ENCODE results near the gene ZSCAN22. TPM values are rescaled to one million over a fixed set of nuclear protein-coding genes. Genes with fewer than 3 reads are reported as not detected.
"Not testable (repeated sequence)": the region's sequence is repeated elsewhere in the genome, so short reads cannot be mapped to it uniquely, and the experiment has no call there.

Gene ZSCAN22
- total RNA-seq, 1 donor from 2014 or later: 4.9 TPM

DNA sequence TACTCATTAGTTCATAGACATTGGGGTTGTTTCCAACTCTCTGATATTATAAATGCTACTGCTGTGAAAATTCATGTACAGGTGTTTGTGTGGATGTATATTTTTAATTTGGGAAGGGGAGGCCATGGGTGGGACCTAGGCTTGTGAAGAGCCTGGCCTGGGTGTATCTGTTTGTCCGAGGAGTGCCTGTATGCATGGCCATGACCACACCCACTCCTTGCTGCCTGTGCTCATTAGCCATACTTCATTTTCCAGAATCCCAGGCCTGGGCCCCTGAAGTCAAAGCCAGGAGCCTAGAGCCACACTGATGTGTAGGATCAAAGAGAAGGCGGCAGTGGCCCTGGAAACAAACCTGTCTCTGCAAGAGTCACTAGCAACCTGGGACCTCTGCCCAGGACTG lies 11.2 kb upstream of the ZSCAN22 start:
- intact Hi-C loops (cut with micrococcal nuclease): no loop called here

DNA sequence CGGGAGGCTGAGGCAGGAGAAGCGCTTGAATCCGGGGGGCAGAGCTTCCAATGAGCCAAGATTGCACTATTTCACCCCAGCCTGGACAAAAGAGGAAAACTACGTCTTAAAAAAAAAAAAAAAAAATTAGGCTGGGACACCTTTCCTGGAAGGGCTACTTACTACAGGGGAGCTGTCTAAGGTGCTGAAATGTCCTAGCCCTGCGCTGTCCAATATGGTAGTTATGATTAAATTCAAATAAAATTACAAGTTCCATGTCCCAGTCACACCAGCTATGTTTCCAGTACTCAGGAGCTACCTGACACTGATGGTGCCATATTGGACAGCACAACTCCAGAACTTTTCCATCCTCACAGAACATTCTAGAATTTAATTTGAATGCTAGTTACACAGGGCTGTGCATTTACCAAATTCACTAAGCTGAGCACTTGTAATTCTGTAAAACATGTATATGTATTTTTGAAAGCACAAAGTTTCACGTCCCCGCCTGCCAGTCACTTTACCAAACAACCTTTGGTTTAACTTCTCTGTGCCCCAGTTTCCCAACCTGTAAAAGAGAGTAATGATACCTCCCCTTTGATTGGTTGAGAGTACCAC lies 9.2 kb upstream of the ZSCAN22 start:
- intact Hi-C loops (cut with micrococcal nuclease): no loop called here

DNA sequence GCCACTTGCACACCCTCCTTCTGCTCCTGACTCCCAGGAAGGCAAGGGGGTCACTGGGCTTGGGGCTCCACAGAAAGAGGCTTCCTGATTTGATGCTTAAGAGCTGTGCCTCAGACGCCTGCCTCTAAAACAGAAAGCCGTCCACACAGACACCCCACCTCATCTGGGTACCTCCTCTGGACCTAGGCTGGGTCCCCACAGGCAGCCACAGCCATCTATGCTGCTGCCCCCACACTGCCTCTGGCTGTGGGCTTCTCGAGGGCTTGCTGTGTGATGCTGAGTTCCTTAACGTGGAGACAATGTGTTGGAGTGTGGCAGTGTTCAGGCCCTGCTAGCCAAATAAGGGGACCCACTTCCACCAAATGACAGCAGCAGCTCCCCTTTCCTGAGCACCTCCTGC lies 8.5 kb upstream of the ZSCAN22 start:
- intact Hi-C loops (cut with micrococcal nuclease): no loop called here

DNA sequence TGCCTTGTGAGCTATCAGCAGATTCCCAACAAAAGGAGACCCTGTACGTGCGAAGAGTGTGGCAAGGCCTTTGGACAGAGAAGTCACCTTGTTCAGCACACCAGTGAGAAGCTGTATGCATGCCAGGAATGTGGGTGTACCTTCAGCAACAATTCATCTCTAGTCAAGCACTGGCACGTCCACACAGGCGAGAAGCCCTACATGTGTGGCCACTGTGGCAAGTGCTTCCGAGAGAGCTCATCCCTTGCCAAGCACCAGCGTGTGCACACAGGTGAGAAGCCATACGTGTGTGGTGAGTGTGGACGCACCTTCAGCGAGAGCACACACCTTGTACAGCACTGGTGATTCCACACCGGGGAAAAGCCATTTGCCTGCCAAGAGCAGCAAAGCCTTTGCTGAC lies 7.6 kb upstream of the ZSCAN22 start:
- intact Hi-C loops (cut with micrococcal nuclease): no loop called here

DNA sequence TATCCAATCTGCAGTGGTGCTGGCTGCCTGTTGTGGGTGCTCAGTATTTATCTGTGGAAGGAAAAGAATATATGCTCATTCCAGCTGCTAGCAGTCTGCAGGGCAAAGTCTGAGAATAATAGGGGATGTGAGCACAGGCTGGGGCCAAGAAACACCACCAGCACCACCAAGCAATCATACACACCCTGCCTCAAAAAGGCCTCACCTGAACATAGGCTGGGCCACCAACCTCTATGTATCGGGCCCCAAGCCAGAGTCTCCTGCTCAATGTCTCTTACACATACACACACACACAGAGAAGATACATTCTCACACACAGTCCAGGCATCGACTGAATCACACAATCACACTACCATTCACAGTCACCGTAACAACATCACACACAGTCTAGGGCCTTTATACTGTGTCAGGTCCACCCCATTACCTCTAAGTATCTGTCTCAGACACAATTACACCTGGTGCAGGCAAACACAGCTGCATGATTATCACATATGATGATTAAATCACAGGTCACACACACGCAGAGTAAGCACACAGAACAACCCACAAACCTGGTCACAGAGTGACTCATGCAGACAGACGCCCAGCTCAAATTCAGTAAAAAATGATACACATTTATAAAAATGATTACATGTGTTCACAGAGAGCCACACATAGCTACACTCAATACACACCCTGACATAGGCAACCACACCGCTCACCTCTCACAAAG lies 1.3 kb upstream of the ZSCAN22 start:
- intact Hi-C loops (cut with micrococcal nuclease): loop anchor here (1.0 to 2.0 kb wide), 13 partner anchors 20 to 506 kb away; partner anchors contain the start of genes ERVK3-1, TRIM28, ZBTB45 and ZNF132

DNA sequence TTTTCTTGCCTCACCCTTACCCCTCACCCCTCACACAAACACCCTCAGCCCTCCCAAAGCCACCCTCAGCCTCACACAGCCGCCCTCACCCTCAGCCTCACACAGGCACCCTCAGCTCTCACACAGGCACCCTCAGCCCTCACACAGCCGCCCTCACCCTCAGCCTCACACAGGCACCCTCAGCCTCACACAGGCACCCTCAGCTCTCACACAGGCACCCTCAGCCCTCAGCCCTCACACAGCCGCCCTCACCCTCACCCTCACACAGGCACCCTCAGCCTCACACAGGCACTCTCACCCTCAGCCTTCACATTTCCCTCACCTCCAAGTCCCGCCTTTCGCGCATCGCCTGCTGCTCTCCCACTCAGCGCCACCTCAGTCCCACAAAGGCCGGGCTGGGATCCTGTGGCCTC lies 287 bp upstream of the ZSCAN22 start:
- intact Hi-C loops (cut with micrococcal nuclease): loop anchor here (1.0 to 2.0 kb wide), 13 partner anchors 21 to 507 kb away; partner anchors contain the start of genes ERVK3-1, TRIM28, ZBTB45 and ZNF132

DNA sequence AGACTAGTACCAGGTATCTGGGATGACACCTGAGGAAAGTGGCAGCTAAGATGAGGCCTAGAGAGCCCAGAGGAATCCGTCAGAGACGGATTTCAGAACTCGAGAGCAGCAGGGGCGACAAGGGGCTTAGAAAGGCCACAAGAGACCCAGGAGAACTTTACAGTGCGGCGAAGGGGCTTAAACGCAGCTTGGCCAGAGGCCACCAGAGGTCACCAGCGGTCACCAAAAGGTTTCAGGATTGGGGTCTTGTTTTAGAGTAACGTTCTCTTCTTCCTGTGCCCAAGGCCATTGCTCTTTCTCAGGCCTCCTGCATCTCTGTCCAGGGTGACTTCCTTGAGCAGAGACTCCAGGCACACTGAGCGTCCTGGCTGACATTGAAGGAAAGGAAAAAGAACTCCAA lies 2.2 kb downstream of the ZSCAN22 start:
- intact Hi-C loops (cut with micrococcal nuclease): loop anchor here (1.0 kb wide), 1 partner anchor 24 kb away; the partner anchor contains the start of gene A1BG

DNA sequence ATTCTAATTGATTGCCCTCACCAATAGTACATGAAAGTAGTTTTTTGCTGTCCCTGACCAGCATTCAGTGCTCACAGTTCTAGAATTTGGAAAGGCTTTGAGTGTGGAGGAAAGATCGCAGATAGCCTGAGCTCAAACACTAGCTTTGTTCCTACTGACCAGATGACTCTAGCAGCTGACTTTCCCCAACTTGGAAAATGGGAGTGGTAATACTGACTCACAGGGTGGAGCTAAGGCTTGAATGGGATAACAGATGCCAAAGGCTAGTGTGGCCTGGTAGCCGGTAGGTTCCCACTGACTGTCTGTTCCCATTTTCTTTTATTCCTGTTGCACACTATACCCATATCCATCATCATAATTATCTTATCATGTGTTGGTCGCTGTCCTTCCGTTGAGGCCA lies 3.7 kb downstream of the ZSCAN22 start:
- intact Hi-C loops (cut with micrococcal nuclease): no loop called here

DNA sequence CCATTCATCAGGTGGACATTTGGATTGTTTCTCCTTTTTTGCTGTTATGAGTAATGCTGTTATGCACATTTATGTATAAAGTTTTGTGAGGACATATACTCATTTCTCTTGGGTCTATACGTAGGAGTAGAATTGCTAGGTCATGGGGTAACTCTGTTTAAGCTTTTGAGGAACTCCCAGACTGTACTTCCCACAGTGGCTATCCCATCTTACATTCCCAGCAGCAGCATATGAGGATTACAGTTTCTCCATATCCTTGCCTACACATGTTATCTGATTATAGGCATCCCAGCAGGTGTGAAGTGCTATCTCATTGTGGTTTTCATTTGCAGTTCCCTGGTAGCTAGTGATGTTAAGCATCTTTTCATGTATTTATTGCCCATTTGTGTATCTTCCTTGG lies 5.9 kb downstream of the ZSCAN22 start:
- intact Hi-C loops (cut with micrococcal nuclease): no loop called here

DNA sequence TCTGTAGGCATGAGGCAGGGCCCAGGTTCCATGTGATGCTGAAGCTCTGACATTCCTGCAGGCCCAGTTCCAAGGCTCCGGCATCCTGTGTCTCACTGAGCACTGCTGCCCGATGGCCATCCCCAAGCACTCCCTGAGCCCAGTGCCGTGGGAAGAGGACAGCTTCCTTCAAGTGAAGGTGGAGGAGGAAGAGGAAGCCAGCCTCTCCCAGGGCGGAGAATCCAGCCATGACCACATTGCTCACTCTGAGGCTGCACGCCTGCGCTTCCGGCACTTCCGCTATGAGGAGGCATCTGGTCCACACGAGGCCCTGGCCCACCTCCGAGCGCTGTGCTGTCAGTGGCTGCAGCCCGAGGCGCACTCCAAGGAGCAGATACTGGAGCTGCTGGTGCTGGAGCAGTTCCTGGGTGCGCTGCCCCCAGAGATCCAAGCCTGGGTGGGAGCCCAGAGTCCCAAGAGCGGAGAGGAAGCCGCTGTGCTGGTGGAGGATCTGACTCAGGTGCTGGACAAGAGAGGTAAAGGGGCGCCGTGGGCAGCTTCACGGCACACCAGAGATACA lies 8.0 kb downstream of the ZSCAN22 start:
- intact Hi-C loops (cut with micrococcal nuclease): no loop called here

DNA sequence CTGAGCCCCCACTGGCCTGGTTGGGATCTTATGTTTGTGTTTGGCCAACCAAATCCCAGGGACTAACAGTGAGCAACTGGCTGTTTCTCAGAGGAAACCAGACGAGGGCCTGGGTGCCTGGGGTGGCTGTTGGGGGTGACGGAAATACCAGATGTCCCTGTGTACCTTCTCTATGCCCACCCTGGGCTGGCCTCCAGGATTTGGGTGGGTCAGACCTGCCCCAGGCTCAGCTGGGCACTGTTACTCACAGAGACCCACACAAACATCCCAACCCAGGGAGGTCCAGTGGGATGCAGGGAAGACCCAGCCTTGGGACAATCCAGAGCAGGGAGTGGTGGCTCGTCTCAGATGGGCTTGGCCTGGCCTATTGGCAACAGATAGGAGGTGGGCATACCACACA lies 8.8 kb downstream of the ZSCAN22 start:
- intact Hi-C loops (cut with micrococcal nuclease): no loop called here

DNA sequence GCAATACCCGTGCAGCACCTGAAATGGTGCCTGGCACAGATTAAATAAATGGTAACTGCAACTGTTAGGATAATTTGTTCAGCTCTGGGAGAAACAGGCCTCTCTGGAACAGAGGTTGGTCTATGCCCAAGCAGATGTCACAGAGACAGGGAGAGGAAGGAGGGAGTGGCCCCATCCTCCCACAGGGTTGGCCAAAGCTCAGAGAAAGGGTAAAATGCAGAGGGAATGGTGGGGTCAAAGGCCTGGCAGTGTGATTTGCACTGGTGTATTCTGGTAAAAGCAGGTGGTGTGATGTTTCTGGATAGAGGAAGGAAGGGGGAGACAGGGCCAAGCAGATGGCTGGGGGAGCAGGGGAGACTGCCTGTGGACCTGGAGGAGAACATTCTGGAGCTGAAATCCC lies 9.4 kb downstream of the ZSCAN22 start:
- intact Hi-C loops (cut with micrococcal nuclease): no loop called here

DNA sequence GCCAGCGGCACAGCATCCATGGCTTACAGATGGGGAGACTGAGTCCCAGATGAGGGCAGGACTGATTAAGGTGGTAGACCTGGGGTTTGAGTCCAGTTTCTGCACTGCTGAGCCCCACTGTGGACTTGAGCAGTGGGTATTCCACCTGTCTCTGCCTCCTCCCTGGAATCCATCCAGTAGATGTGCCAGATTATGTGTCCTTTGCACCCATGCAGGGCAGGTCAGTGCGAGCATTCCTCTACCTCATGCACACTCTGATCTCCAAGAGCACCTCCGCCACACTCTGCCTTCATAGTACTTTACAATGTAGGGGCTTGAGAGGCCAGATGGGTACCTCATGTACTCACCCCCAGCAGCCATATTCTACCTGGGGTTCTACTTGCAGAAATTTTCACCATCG lies 10.0 kb downstream of the ZSCAN22 start:
- intact Hi-C loops (cut with micrococcal nuclease): no loop called here

DNA sequence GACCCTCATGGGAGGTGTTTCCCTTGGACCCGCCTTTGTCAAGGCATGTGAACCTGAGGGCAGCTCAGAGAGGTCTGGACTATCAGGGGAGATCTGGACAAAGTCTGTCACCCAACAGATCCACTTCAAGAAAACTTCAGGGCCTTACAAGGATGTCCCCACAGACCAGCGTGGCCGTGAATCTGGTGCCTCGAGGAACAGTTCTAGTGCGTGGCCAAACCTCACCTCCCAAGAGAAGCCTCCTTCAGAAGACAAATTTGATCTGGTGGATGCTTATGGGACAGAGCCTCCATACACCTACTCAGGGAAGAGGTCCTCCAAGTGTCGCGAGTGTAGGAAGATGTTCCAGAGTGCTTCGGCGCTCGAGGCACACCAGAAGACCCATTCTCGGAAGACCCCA lies 11.5 kb downstream of the ZSCAN22 start:
- intact Hi-C loops (cut with micrococcal nuclease): no loop called here

DNA sequence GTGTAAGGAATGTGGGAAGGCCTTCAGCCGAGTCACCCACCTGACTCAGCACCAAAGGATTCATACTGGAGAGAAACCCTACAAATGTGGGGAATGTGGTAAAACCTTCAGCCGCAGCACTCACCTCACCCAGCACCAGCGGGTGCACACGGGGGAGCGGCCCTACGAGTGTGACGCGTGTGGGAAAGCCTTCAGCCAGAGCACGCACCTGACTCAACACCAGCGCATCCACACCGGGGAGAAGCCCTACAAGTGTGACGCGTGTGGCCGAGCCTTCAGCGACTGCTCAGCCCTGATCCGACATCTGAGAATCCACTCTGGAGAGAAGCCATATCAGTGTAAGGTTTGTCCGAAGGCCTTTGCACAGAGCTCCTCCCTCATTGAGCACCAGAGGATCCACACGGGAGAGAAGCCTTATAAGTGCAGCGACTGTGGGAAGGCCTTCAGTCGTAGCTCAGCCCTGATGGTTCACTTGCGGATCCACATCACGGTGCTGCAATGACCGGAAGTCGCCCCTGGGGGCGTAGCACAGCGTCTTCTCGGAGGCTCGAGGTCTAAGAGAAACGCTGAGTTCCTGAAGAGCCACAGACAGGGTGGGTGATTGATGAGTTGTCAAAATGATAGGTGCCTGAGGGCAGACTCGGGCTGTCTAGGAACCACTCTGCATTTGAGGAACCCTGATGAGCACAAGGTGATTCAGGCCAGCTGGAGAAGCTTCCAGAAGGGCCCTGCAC lies 12.2 kb downstream of the ZSCAN22 start:
- intact Hi-C loops (cut with micrococcal nuclease): no loop called here

DNA sequence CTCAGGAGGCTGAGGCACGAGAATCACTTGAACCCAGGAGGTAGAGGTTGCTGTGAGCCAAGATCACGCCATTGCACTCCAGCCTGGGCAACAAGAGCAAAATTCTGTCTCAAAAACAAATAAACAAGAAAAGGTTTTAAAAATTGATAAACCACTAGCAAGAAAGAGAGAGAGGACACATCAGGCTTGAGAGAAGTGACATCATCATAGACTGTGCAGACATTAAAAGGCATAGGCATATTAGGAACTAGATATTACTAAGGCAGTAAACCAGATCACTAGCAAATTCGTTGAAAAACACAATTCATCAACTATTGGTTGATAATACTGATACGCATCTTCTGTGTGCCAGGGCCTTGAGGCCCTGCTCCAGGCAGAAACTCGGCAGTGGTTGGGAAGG lies 18.8 kb downstream of the ZSCAN22 start:
- intact Hi-C loops (cut with micrococcal nuclease): no loop called here

DNA sequence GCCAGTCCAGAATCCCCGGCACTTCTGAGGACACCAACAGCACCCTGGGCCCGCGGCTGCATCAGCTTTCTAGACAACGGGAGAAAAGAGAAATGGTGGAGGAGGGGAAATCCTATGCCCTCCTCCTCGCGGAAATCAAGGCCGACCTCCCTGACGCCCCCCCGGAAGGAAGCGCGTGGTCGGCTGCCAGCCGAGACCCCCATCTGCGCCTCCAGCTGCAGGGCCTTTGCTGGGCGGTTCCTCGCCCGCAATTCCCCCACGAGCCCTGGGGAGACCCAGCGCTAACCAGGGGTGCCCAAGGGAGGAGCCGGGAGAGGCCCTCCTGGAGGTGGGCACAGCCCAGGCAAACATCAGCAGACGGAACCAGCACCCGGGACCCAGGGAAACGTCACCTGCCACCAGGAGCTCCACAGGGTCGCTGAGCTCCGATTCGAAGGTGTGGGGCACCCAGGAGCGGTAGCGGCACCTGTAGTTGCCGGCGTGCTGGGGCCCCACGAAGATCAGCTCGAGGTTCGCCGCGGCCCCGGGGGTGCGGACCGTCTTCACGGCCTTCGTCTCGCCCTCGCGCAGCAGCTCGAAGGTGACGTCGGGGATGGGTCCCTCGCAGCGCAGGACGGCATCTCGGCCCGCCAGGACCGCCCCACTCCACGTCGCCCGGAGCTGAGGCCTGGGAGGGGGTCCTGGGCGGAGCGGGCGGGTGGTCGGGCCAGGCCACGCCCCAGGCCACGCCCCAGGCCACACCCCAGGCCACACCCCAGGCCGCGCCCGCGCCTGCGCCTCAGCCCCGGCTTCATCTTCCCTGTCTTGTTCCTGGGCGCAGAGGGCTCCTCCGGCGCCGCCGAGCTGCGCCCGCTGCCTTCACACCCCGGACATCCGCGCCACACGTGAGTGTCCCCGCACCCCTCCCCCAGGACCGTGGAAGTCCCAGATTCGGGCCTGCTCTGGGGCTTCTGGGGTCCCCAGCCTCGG lies 20.5 kb downstream of the ZSCAN22 start:
- intact Hi-C loops (cut with micrococcal nuclease): loop anchor here (1.0 kb wide), 8 partner anchors 9 to 69 kb away; partner anchors contain the start of genes ERVK3-1, ZNF497, ZNF584 and ZNF8

DNA sequence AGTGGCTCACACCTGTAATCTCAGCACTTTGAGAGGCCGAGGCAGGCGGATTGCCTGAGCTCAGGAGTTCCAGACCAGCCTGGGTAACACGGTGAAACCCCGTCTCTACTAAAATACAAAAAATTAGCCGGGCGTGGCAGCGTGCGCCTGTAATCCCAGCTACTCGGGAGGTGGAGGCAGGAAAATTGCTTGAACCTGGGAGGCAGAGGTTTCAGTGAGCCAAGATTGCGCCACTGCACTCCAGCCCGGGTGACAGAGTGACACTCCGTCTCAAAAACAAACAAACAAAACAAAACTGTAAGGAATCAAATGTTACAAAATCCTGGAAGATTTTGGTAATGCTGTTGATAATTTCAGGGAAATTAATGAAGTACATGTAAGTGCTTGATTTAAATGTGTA lies 21.3 kb downstream of the ZSCAN22 start:
- intact Hi-C loops (cut with micrococcal nuclease): not testable (repeated sequence)

DNA sequence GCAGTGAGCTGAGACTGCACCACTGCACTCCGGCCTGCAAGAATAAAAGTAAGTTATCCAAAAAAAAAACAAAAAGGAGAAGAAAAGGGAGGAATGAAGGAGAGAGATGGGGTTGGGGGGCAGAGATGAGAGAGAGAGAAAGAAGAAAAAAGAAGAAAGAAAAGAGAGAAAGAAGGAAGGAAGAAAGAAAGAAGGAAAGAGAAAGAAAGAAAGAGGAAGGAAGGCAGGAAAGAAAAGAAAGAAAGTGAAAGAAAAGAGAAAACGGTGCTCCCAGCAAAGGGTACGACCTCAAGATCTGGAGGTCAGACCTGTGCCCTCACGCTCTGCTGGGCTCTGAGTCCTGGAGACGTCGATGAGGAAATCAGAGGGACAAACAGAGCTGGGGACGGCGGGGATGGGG lies 22.8 kb downstream of the ZSCAN22 start:
- intact Hi-C loops (cut with micrococcal nuclease): no loop called here

DNA sequence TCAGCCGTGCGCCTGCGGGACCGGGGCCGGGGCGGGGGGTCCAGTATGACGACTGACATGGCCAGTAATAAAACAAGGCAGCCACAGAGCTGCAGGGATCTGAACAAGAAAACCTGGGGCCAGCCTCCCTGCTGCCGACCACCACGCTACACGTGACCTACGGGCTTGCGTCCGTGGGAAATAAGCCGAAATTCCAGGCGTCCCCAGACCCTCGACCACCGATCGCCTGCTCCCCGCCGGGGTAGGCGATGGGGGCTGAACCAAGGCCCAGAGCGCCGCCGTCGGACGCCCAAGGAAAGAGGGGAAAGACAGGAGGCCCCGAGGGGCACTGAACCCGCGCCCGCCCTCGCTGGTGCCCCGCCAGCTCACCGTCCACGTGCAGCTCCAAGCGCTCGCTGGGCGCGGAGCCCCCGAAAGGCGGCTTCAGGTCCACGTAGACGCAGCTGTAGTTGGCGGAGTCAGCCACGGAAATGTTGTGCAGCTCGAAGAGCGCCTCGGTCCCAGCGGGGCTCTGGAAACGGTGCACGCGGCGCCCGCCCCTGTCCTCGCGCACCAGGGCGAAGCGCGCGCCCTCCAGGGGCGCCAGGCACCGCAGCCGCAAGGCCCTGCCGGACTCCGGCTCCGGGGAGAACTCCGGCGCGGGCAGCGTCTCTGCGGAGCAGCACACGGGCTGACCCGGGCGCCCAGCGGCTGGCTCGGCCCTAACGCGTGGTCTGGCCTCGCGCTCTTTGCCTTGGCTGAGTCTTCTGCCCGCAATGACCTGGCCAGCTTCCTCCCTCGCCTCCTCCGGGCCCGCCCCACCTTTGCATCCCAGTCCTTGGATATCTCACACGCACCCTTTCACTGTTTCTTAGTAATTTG lies 23.4 kb downstream of the ZSCAN22 start:
- intact Hi-C loops (cut with micrococcal nuclease): no loop called here
